GM19035 (cell line): ENCODE measurements around the gene ANKRD10.
A peak's percentile ranks its signal among the peaks of the same experiment; 100 is the strongest.

Experiments
- ATAC-seq: cut with Tn5 transposase; IDR thresholded peaks from one replicate; pipeline ENCODE4 v1.9.1; 2021; ENCODE audit not compliant: unreplicated experiment

The ANKRD10 gene

GRCh38 chr13:110915874-110916206, 971 bp upstream of the ANKRD10 start:
- no peak for ATAC-seq

GRCh38 chr13:110914331-110915056, 375 bp downstream of the ANKRD10 start:
- peak; percentile 40 for ATAC-seq

DNA sequence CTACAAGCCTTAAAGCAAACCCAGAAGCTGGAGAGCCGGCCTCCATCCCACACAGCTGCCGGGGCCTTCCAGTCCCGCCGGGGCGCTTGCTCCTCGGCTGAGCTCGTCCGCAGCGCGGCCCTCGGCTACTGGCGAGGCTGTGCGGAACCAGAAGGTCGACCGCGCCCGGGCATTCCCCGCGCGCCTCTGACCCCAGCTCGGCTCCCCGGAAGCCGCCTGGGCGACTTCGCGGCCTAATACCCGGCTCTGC, 863 bp downstream of the ANKRD10 start:
- no peak for ATAC-seq

DNA sequence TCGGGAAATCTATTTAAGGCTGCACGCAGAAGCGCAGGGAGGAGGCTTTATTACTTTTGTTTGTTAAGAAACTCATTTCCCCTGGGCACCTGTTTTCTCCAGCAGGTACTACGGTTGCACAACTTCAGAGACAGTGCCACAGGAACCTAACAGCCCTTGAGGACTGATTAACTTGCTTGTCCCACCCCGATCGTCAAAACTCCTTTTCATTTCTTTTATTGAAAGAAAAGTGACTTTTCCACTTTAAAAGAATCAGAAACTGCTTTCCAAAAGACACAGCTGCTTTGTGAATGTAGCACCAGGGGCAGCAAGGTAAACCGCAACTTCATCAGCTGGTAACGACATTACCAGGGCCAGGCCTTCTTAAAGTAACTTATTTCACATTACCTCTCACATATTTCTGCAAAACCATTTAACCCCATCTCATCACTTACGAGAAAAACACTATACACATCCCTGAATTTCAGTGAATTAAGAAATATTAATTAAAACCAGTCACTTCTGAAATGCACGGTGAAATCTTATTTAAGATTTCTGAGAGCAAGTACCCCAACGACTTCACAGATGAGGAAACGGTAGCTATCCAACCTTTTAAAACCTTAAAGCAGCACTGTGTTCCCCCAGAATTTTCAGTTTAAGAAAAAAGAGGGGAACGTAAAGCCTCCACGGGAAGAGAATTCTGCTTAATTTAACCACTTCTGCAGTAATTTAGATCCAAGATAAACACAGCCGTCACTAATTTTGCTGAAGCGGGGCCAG, 1.4 kb downstream of the ANKRD10 start:
- ATAC-seq = no peak

DNA sequence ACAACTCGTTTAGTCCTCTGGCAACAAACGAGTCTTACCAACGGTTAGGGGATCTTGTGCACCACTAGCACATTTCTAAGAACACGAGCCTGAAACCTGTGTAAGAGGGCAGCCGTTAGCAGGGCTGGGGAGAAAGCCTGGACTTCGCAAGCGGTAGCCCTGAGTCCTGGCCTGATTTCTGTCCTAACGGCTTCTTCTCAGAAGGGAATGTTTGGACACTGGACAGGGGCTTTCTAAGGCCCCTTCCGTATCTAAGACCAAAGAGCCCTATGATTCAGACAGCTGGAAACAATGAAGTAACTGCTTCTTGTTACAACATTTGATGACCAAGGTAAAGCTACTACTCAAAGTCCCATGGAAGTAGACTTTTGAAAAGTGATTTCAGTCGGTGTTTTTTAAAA, 2.2 kb downstream of the ANKRD10 start:
- no peak for ATAC-seq

DNA sequence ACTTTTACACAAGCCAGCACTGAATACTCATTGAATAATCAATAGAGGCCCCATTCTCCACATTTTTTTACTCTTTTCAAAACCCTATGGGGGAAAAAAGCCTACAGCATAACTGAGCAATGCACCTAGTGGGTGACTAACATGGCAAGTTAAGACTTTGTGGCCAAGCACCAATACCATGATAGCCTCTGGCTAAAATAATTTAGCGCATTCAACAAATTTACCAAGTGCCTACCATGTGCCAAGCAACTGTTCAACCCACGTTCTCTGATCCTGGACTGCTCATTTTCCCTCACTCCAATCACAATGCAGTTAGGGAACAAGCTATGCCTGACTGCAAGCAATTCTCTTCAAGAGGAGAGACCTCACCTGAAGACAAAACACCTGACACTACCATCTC, 3.0 kb downstream of the ANKRD10 start:
- ATAC-seq = no peak

DNA sequence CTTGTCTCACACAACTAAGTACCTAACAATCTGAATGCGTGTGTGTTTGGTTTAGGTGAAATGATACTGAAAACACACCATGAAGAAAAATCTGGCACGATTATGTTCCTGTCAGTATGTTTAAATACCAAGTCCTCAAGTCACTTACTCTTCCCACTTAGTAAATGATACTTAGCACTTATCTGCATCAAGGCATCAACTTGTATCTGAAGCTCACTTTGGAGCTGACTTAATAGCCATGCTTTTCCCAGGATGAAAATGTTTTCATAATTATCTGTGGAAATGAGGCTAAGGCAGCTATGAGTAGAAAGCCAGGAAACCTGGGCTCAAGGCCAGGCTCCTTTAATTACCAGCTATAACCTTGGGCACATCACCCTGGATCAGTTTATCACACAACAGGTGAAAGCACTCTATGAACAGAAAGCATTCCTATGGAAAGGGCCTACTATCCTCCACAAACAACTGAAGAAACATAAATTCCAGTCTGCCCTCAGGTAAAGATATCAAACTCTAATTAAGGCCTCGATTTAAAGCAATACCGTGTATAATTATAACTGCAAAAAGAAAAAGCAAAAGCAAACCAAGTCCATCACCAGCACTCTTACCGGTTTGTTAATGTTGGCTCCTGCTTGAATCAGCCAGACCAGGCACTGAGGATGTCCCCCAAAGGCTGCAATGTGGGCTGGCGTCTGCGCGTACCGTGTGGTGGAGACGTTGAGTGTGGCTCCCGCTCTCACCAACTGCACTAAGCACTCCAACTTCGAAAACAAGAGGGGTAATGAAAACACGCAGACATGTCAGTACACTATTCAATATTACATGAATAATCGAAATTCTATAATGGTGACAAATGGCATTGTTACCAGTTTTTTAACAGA, 4.6 kb downstream of the ANKRD10 start:
- ATAC-seq = no peak

- no peak for ATAC-seq
These were observed 6.6 kb downstream of the ANKRD10 start for GRCh38 chr13:110907951-110908898.

- ATAC-seq = no peak
These were observed 7.6 kb downstream of the ANKRD10 start for GRCh38 chr13:110907301-110907700.

DNA sequence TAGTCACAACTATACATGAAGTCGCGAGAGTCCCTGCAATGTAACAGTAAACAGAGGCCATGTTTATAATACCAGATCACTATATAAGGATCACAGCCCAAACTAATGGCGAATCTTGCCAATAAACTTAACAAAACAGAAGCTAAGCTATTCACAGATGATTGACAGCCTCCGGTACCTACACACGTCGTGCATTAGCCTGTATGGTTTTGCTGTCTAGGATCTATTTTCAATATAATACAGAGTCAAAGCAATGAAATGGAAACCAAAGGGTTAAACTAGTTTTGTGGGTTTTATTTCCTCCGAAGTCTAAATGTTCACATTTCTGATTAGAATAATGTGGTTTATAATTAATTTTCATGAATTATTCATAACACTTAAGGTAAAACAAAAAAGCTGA, 10.1 kb downstream of the ANKRD10 start:
- no peak for ATAC-seq

GRCh38 chr13:110902370-110902769, 12.5 kb downstream of the ANKRD10 start:
- no peak for ATAC-seq

DNA sequence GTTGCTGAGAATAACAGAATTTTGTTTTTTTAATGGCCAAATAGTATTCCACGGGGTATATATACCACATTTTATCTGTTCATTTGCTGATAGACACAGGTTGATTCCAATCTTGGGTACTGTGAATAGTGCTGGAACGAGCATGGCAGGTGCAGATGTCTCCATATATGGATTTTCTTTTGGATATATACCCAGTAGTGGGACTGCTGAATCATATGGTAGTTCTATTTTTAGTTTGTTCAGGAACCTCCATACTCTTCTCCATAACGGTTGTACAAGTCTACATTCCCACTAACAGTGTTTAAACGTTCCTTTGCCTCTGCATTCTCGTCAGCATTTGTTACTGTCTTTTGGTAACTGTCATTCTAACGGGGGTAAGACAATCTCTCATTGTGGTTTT, 17.3 kb downstream of the ANKRD10 start:
- ATAC-seq = no peak

- no peak for ATAC-seq
These were observed 17.9 kb downstream of the ANKRD10 start for GRCh38 chr13:110897014-110897413.

DNA sequence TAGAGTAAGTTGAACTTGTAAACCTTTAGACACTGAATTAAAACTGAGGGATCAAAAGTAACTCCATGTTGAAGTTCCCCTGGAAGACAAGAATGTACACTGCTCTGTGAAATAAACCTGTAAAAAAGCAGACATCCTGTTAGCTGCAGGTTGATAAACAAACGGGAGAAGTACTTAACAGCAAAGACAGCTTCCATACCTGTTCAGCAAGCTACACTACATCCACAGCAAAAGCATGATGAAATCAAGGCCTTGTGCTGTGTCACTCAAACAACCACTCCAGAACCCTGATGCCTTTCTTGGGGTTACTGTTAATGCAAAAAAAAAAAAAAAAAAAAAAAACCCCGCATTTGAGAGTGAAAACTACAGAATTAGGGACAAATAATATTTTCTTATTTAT, 20.8 kb downstream of the ANKRD10 start:
- ATAC-seq = no peak

- ATAC-seq = no peak
These were observed 21.3 kb downstream of the ANKRD10 start for GRCh38 chr13:110893571-110893970.

GRCh38 chr13:110890279-110891165, 24.3 kb downstream of the ANKRD10 start:
- ATAC-seq = no peak

- no peak for ATAC-seq
These were observed 26.5 kb downstream of the ANKRD10 start for GRCh38 chr13:110888390-110888789.

DNA sequence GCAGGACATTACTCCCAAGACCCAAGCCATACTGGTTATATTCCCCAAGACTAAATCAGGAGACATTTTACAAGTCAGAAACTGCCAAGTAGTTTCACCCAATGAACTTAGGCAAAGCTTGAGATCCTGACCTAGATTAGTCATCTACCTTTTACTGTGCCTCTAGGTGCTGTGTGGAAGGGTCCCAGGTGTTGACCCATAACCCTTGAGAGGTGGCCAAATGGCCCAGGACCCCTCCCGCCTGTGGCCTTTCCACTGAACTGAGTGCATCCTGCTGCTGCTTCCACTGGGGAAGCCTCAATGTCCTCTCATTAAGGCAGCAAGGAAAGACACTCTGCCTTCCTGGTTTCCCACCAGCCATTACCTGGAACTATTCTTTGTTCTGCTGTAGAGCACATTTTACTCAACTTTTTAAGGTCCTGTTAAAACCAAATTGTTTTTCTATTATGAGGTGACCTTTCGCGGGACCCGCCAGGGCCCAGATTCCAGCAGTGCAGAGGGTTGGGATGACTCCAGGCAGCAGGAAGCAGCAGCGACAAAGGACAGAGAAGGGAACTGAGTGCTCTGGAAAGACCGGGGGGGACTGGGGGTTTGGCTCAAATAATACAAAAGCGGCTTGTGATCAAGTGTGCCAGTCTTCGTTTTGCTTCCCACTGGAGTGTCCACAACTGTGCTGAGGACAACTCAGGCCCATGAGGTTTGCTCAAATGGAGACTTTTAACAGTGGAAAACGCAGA, 27.1 kb downstream of the ANKRD10 start:
- no peak for ATAC-seq

- no peak for ATAC-seq
These were observed 27.8 kb downstream of the ANKRD10 start for GRCh38 chr13:110886870-110887596.
